ENCODE results near the gene VGLL3. TPM values are rescaled to one million over a fixed set of nuclear protein-coding genes. Genes with fewer than 3 reads are reported as not detected.

Gene VGLL3
- total RNA-seq, 1 donor from 2014 or later = not detected

- intact Hi-C loops (cut with micrococcal nuclease) = no loop called here
These were observed 776 bp downstream of the VGLL3 start for GRCh38 chr3:86990012-86990733.

GRCh38 chr3:86989611-86990010 lies 1.3 kb downstream of the VGLL3 start:
- intact Hi-C loops (cut with micrococcal nuclease) = no loop called here

- intact Hi-C loops (cut with micrococcal nuclease) = no loop called here
These were observed 1.9 kb downstream of the VGLL3 start for GRCh38 chr3:86989006-86989405.

GRCh38 chr3:86988235-86988634 lies 2.7 kb downstream of the VGLL3 start:
- intact Hi-C loops (cut with micrococcal nuclease) = no loop called here

- intact Hi-C loops (cut with micrococcal nuclease) = no loop called here
These were observed 3.6 kb downstream of the VGLL3 start for GRCh38 chr3:86987421-86987715.

- intact Hi-C loops (cut with micrococcal nuclease) = no loop called here
These were observed 4.1 kb downstream of the VGLL3 start for GRCh38 chr3:86986671-86987420.

- intact Hi-C loops (cut with micrococcal nuclease) = no loop called here
These were observed 5.6 kb downstream of the VGLL3 start for GRCh38 chr3:86985181-86985826.

- intact Hi-C loops (cut with micrococcal nuclease) = no loop called here
These were observed 6.7 kb downstream of the VGLL3 start for GRCh38 chr3:86984271-86984670.

- intact Hi-C loops (cut with micrococcal nuclease) = no loop called here
These were observed 8.1 kb downstream of the VGLL3 start for GRCh38 chr3:86982883-86983282.

GRCh38 chr3:86978111-86978551 lies 12.8 kb downstream of the VGLL3 start:
- intact Hi-C loops (cut with micrococcal nuclease) = no loop called here

- intact Hi-C loops (cut with micrococcal nuclease) = no loop called here
These were observed 14.7 kb downstream of the VGLL3 start for GRCh38 chr3:86976219-86976618.

- intact Hi-C loops (cut with micrococcal nuclease) = loop anchor here (5.0 kb wide), 1 partner anchor 202 kb away; no protein-coding TSS in a partner anchor
These were observed 16.8 kb downstream of the VGLL3 start for GRCh38 chr3:86974177-86974576.

GRCh38 chr3:86973440-86973839 lies 17.5 kb downstream of the VGLL3 start:
- intact Hi-C loops (cut with micrococcal nuclease) = loop anchor here (5.0 kb wide), 1 partner anchor 201 kb away; no protein-coding TSS in a partner anchor

GRCh38 chr3:86969500-86970189 lies 21.3 kb downstream of the VGLL3 start:
- intact Hi-C loops (cut with micrococcal nuclease) = loop anchor here (1.0 to 5.0 kb wide), 3 partner anchors 114 to 199 kb away; no protein-coding TSS in a partner anchor

- intact Hi-C loops (cut with micrococcal nuclease) = no loop called here
These were observed 22.6 kb downstream of the VGLL3 start for GRCh38 chr3:86968244-86968932.

- intact Hi-C loops (cut with micrococcal nuclease) = no loop called here
These were observed 23.9 kb downstream of the VGLL3 start for GRCh38 chr3:86967062-86967461.

GRCh38 chr3:86965166-86965565 lies 25.8 kb downstream of the VGLL3 start:
- intact Hi-C loops (cut with micrococcal nuclease) = no loop called here

GRCh38 chr3:86963611-86964010 lies 27.3 kb downstream of the VGLL3 start:
- intact Hi-C loops (cut with micrococcal nuclease) = no loop called here

- intact Hi-C loops (cut with micrococcal nuclease) = no loop called here
These were observed 29.7 kb downstream of the VGLL3 start for GRCh38 chr3:86961297-86961696.

GRCh38 chr3:86960550-86960949 lies 30.4 kb downstream of the VGLL3 start:
- intact Hi-C loops (cut with micrococcal nuclease) = no loop called here

GRCh38 chr3:86958534-86958933 lies 32.4 kb downstream of the VGLL3 start:
- intact Hi-C loops (cut with micrococcal nuclease) = no loop called here
